IMR-90 (cell line): ENCODE results near the gene RNF114. TPM values are rescaled to one million over a fixed set of nuclear protein-coding genes. Genes with fewer than 3 reads are reported as not detected.

Experiments used
- ATAC-seq: fragments of 200-7000 bp; cut with Tn5 transposase; 2 replicates; pipeline ENCODE4 v1.9.1; 2020; ENCODE audit warnings: low read depth, mild to moderate bottlenecking, moderate library complexity
- BruUV-seq: library from RNA; stranded (reverse); fragments of 400-500 nt; replicated peaks from 2 replicates; lab custom pipeline; 2021; lab: Mats Ljungman, UMichigan
- CTCF ChIA-PET: fragments of 300-600 bp; formaldehyde crosslinking; extraction: SDS; loops from one replicate; lab custom pipeline; 2021; ENCODE audit warnings: antibody characterized with exemption; lab: Yijun Ruan, JAX
- POLR2A ChIA-PET: fragments of 300-600 bp; sonication (Branson Sonifier 250); formaldehyde crosslinking; loops from one replicate; lab custom pipeline; 2022; ENCODE audit warnings: antibody characterized with exemption; ENCODE audit not compliant: unreplicated experiment; lab: Charles Lee
- DNase-seq: peaks from one replicate; pipeline ENCODE4 v3.0.0; 2013
- H2AFZ ChIP-seq: replicated peaks from 2 replicates; pipeline ENCODE3; 2013; ENCODE audit warnings: low read length, mild to moderate bottlenecking; ENCODE audit not compliant: poor library complexity
- H2AK5ac ChIP-seq: 2 replicates; pipeline ENCODE4 v1.6.1; 2013; ENCODE audit warnings: low read depth, low read length, inconsistent platforms
- H2AK9ac ChIP-seq: replicated peaks from 2 replicates; pipeline ENCODE3; 2013; ENCODE audit warnings: mild to moderate bottlenecking, low read depth, low read length, moderate library complexity; ENCODE audit not compliant: poor library complexity
- H2BK120ac ChIP-seq: 2 replicates; pipeline ENCODE4 v1.6.1; 2013; ENCODE audit warnings: low read depth, low read length, inconsistent platforms
- H2BK15ac ChIP-seq: 3 replicates; pipeline ENCODE4 v1.6.1; 2013; ENCODE audit warnings: low read depth, low read length, inconsistent platforms
- H2BK20ac ChIP-seq: 2 replicates; pipeline ENCODE4 v1.6.1; 2013; ENCODE audit warnings: low read depth, mild to moderate bottlenecking, inconsistent platforms, low read length, moderate library complexity
- H2BK5ac ChIP-seq: 2 replicates; pipeline ENCODE4 v1.6.1; 2013; ENCODE audit warnings: mild to moderate bottlenecking, low read depth, low read length, inconsistent platforms; ENCODE audit not compliant: poor library complexity, severe bottlenecking
- H3K14ac ChIP-seq: replicated peaks from 2 replicates; pipeline ENCODE4 v1.6.1; 2013; ENCODE audit warnings: low read depth, low read length, inconsistent platforms
- H3K18ac ChIP-seq: 2 replicates; pipeline ENCODE4 v1.6.1; 2013; ENCODE audit warnings: low read depth, low read length, control low read depth
- H3K23ac ChIP-seq: 2 replicates; pipeline ENCODE4 v1.6.1; 2013; ENCODE audit warnings: low read depth, low read length, inconsistent platforms
- H3K27ac ChIP-seq: 2 replicates; pipeline ENCODE4 v1.5.1; 2013; ENCODE audit warnings: mild to moderate bottlenecking, control low read depth, low read length; ENCODE audit not compliant: insufficient read depth
- H3K27me3 ChIP-seq: 2 replicates; pipeline ENCODE4 v1.6.1; 2013; ENCODE audit warnings: low read length; ENCODE audit not compliant: control insufficient read depth, insufficient read depth
- H3K36me3 ChIP-seq: 2 replicates; pipeline ENCODE4 v1.6.1; 2013; ENCODE audit warnings: low read length, mixed read lengths; ENCODE audit not compliant: control insufficient read depth, insufficient read depth
- H3K4ac ChIP-seq: 2 replicates; pipeline ENCODE4 v1.6.1; 2013; ENCODE audit warnings: low read depth, low read length, inconsistent platforms
- H3K4me1 ChIP-seq: 2 replicates; pipeline ENCODE4 v1.6.1; 2013; ENCODE audit warnings: low read length, mixed read lengths; ENCODE audit not compliant: control insufficient read depth, insufficient read depth
- H3K4me2 ChIP-seq: 2 replicates; pipeline ENCODE4 v1.6.1; 2013; ENCODE audit warnings: low read depth, mild to moderate bottlenecking, control low read depth, low read length, moderate library complexity
- H3K4me3 ChIP-seq: 2 replicates; pipeline ENCODE4 v1.5.1; 2013; ENCODE audit warnings: low read depth, mild to moderate bottlenecking, control low read depth, low read length, moderate library complexity; ENCODE audit not compliant: insufficient read depth
- H3K56ac ChIP-seq: 2 replicates; pipeline ENCODE4 v1.6.1; 2013; ENCODE audit warnings: low read length, inconsistent platforms; ENCODE audit not compliant: insufficient read depth; ENCODE audit errors: extremely low read depth
- H3K79me1 ChIP-seq, 2 experiments: 2 replicates each; pipeline ENCODE4 v1.6.1; 2013; ENCODE audit warnings: low read length in 2 of 2, inconsistent platforms in 1 of 2, low read depth in 1 of 2
- H3K9ac ChIP-seq: 2 replicates; pipeline ENCODE4 v1.6.1; 2013; ENCODE audit warnings: low read depth, low read length, control low read depth
- H3K9me1 ChIP-seq: 2 replicates; pipeline ENCODE4 v1.6.1; 2013; ENCODE audit warnings: low read length, inconsistent platforms; ENCODE audit not compliant: insufficient read depth
- H3K9me3 ChIP-seq: 2 replicates; pipeline ENCODE4 v1.6.1; 2013; ENCODE audit warnings: low read length; ENCODE audit not compliant: control insufficient read depth, insufficient read depth
- H4K20me1 ChIP-seq: 2 replicates; pipeline ENCODE4 v1.6.1; 2013; ENCODE audit warnings: low read length, inconsistent platforms; ENCODE audit not compliant: insufficient read depth
- H4K5ac ChIP-seq: 2 replicates; pipeline ENCODE4 v1.6.1; 2013; ENCODE audit warnings: mild to moderate bottlenecking, low read depth, low read length, control low read depth
- H4K8ac ChIP-seq, 2 experiments: 2 replicates each; pipeline ENCODE4 v1.6.1; 2013; ENCODE audit warnings: low read depth in 2 of 2, low read length in 2 of 2, control low read depth in 1 of 2, inconsistent platforms in 1 of 2
- H4K91ac ChIP-seq: 2 replicates; pipeline ENCODE4 v1.6.1; 2013; ENCODE audit warnings: low read depth, low read length, inconsistent platforms; ENCODE audit not compliant: insufficient read depth
- BHLHE40 ChIP-seq: fragments of 150-350 bp; IDR thresholded peaks from 2 replicates; pipeline ENCODE4 v1.6.1; 2016; ENCODE audit warnings: mild to moderate bottlenecking, low read depth, low read length
- CTCF ChIP-seq: conservative IDR thresholded peaks from 2 replicates; pipeline ENCODE4 v1.5.1; 2012; ENCODE audit warnings: mild to moderate bottlenecking, low read depth, low read length, improper control_type of control experiment
- FOS ChIP-seq: fragments of 150-350 bp; IDR thresholded peaks from 2 replicates; pipeline ENCODE4 v1.6.1; 2016; ENCODE audit warnings: low read depth, low read length
- MAZ ChIP-seq: IDR thresholded peaks from 2 replicates; pipeline ENCODE4 v1.6.1; 2012; ENCODE audit warnings: low read depth, mild to moderate bottlenecking, low read length, improper control_type of control experiment, moderate library complexity, borderline replicate concordance
- NFE2L2 ChIP-seq: fragments of 150-350 bp; IDR thresholded peaks from 2 replicates; pipeline ENCODE4 v1.6.1; 2016; ENCODE audit warnings: low read depth, mild to moderate bottlenecking, low read length
- RAD21 ChIP-seq: IDR thresholded peaks from 2 replicates; pipeline ENCODE4 v1.6.1; 2012; ENCODE audit warnings: low read length, improper control_type of control experiment
- RCOR1 ChIP-seq: IDR thresholded peaks from 2 replicates; pipeline ENCODE4 v1.6.1; 2012; ENCODE audit warnings: mild to moderate bottlenecking, low read length, improper control_type of control experiment; ENCODE audit not compliant: insufficient replicate concordance
- RFX5 ChIP-seq: IDR thresholded peaks from 2 replicates; pipeline ENCODE4 v1.8.0; 2012; ENCODE audit warnings: low read depth, mild to moderate bottlenecking, low read length, moderate library complexity
- SMC3 ChIP-seq: fragments of 150-350 bp; IDR thresholded peaks from 2 replicates; pipeline ENCODE4 v1.6.1; 2016; ENCODE audit warnings: low read depth, mild to moderate bottlenecking, antibody characterized with exemption, low read length, moderate library complexity
- WGBS, 2 experiments: methylation state at CpG; one replicate each; pipeline versions ENCODE4 v1.1.5 to v1.1.7; 2013; ENCODE audit warnings: missing lambda C conversion rate in 2 of 2; ENCODE audit not compliant: insufficient read length in 1 of 2; ENCODE audit errors: extremely low coverage in 2 of 2; 5-methylcytosine and 5-hydroxymethylcytosine counted together
- dilution Hi-C: fragments of 300-500 bp; cut with HindIII; formaldehyde crosslinking; loops from one replicate; pipeline ENCODE4 v1.14.3; 2018; ENCODE audit warnings: low sequenced_read_pairs; ENCODE audit not compliant: unreplicated experiment
- in situ Hi-C: fragments of 300-500 bp; cut with MboI; formaldehyde crosslinking; loops from 3 replicates; pipeline ENCODE4 v1.14.3; 2019; ENCODE audit warnings: low sequenced_read_pairs, inconsistent platforms, mixed read lengths
- intact Hi-C: fragments of 100-400 bp; cut with micrococcal nuclease; formaldehyde crosslinking; loops from 2 replicates; pipeline ENCODE4 v1.10.0; 2022
- polyA plus RNA-seq, 3 experiments: library from polyadenylated mRNA; depleted of rRNA; stranded (reverse); fragments of >200 nt; gene quantifications; 2 replicates each; pipeline ENCODE4 v1.2.3, GENCODE V29; 2012; ENCODE audit warnings: low replicate concordance in 1 of 3
- total RNA-seq: library from RNA; depleted of rRNA; stranded (reverse); fragments of >200 nt; gene quantifications from 2 replicates; pipeline ENCODE4 v1.2.3, GENCODE V29; 2012

Gene RNF114
- total and polyA plus RNA-seq, 2 of the 4 experiments (the other 2 are of a cell fraction), result 44.6 to 62.3 TPM

GRCh38 chr20:49983848-49984408, 47.7 kb downstream of the RNF114 start:
- DNase-seq, result peak; percentile 49
- peaks cover 34% of the 10 kb centered on the region for H3K4me1 ChIP-seq
- no peak overlapping the region for H2BK20ac ChIP-seq
- peak overlapping the region; percentile 89 for H2AK9ac ChIP-seq
- POLR2A ChIA-PET, result interaction anchor here (0.6 to 1.1 kb wide), 4 partner anchors 87 to 875 kb away, joined by 3 read pairs; no protein-coding TSS in a partner anchor
- no peaks in the 10 kb centered on the region for H3K27me3 ChIP-seq
- peaks cover 7% of the 10 kb centered on the region for H4K20me1 ChIP-seq
- intact Hi-C loops, result loop anchor here (2.0 kb wide), 2 partner anchors 47 to 185 kb away; no protein-coding TSS in a partner anchor
- BruUV-seq, result no TSS peak
- peak overlapping the region; percentile 98 for H3K4me2 ChIP-seq
- H2BK120ac ChIP-seq, result peak overlapping the region; percentile 35
- H3K9me3 ChIP-seq, result no peaks in the 10 kb centered on the region
- H3K9me1 ChIP-seq, result peaks cover 11% of the 10 kb centered on the region
- H3K23ac ChIP-seq, result peak overlapping the region; percentile 74
- in situ Hi-C loops, result loop anchor here (5.0 kb wide), 2 partner anchors 88 to 193 kb away; no protein-coding TSS in a partner anchor
- 0 out of 2 replicates have a peak overlapping the region, but pooled peaks have one; percentile 22 for H3K56ac ChIP-seq
- peaks cover 8 to 59% of the 10 kb centered on the region in 2 experiments; a peak in 3 of 4 replicates for H3K79me1 ChIP-seq
- peak overlapping the region; percentile 93 for H3K9ac ChIP-seq
- peak overlapping the region; percentile 80 for H3K27ac ChIP-seq
- H3K14ac ChIP-seq, result peak overlapping the region; percentile 96
- H4K8ac ChIP-seq, result peak overlapping the region; percentile 41 to 71; a peak in 2 of 4 replicates
- CTCF ChIA-PET, result interaction anchor here (2.2 kb wide), 1 partner anchor 87 kb away, joined by 17 read pairs; no protein-coding TSS in a partner anchor
- TF ChIP-seq RAD21 (no peak), MAZ (no peak), FOS (no peak), RCOR1 (no peak), SMC3 (no peak), BHLHE40 (no peak), NFE2L2 (no peak), CTCF (no peak), RFX5 (no peak)
- peak; percentile 3 for ATAC-seq
- H2AK5ac ChIP-seq, result peak overlapping the region; percentile 76
- no peak overlapping the region for H2BK15ac ChIP-seq
- peak overlapping the region; percentile 71 for H3K4ac ChIP-seq
- H2BK5ac ChIP-seq, result peak overlapping the region; percentile 31
- H4K91ac ChIP-seq, result peak overlapping the region; percentile 20; the same call in 1 of the 2 replicates
- H3K4me3 ChIP-seq, result peak overlapping the region; percentile 92
- peak overlapping the region; percentile 82 for H2AFZ ChIP-seq
- dilution Hi-C loops, result no loop called here
- H4K5ac ChIP-seq, result 0 out of 2 replicates have a peak overlapping the region, but pooled peaks have one; percentile 1
- no peak overlapping the region; the same call in 1 of the 2 replicates for H3K18ac ChIP-seq
- 16% methylated on average over 12 of the region's 18 CpGs; no CpG with 5 or more reads in 1 of the 2 experiments for WGBS, 2 experiments
- H3K36me3 ChIP-seq, result peaks cover 13% of the 10 kb centered on the region
